ENCODE results near the gene SORCS2.
A peak's percentile ranks its signal among the peaks of the same experiment; 100 is the strongest.

SORCS2 gene

DNA sequence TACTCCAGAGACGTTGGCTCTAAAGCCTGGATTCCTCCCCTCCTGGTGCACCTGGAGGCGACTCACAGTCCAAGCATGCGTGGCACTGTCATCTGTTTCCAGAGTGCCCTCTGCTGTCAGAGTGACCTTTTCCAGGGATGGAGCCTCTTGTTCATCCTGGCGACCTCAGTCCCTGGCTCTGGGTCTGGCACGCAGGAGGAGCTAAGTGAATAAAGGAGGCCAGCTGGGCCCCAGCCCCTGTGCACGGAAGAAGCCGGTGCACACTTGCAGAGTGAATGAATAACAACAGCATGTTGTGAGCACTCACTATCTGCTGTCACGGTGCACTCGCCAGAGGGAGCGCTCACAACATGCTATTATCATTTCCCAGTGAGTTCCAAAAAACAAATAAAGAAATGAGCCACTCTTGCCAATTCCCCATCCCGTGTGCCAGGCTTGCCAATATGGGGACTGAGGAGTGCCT is 270.2 kb downstream of the SORCS2 start:
- peak; percentile 83 for DNase-seq

DNA sequence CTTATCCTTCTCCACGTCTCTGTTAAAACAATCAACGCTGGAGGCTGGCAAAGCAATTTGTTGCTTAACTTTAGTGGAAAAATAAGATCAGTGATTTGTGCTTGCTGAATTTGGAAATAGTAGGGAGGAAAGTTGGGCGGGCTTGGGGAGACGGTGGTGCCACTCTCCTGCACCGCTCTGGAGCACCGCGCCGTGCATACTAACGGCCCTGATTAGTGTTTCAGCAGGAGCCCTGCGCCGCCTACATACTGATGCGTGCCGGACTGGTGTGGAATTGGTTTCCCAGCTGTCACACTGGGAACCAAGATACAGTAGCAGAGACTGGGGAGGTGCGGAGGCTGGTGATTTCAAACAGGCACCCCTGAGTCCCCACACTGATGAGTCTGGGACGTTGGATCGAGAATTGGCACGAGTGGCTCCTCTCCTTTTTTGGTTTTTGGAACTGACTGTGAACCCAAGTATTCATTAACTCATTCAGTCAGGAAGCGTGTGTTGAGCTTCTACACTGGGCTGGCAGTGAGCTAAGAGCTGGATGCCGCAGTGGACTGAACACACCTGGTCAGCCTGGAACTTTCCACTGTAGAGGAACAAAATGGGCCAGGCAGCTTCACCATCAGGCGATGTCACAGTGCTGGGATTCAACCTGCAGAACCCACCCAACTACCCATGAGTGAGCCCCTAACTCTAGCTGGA is 271.4 kb downstream of the SORCS2 start:
- no peak for DNase-seq

DNA sequence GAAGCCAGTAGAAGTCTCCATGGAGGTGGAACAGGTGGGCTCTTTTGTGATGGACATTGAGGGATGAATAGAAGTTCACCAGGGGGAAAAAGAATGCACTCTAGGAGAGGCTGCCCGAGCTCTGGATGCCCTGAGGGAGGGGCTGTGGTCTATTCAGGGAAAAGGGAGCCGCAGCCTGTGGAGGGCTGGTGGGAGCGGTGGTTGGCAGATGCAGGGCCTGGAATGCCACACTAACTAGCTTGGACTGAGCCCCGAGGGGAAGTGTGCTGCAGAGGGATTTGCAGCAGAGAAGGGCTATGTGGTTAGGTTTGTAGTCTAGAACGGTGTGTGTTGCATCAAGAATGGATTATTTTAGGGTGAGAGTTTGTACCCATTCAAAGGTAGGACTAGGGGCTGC is 271.9 kb downstream of the SORCS2 start:
- no peak for DNase-seq

DNA sequence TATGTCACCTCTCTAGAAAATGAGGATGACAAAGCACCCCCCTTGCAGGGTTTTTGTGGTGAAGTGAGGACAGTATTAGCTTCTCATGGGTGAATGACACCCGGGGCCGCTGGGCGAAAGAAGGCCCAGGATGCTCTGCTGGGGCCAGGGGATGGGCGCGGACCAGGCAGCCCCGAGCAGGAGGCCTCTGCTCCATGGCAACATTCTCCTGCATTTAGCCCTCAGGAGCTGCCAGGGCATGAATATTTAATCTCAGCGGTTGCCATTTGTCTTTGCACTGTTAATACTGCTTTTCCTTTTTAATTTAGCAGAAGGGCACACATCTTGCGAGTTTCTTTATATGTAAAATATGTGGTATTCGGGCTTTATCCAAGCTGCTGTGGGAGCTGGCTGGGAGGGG is 272.7 kb downstream of the SORCS2 start:
- no peak for DNase-seq

DNA sequence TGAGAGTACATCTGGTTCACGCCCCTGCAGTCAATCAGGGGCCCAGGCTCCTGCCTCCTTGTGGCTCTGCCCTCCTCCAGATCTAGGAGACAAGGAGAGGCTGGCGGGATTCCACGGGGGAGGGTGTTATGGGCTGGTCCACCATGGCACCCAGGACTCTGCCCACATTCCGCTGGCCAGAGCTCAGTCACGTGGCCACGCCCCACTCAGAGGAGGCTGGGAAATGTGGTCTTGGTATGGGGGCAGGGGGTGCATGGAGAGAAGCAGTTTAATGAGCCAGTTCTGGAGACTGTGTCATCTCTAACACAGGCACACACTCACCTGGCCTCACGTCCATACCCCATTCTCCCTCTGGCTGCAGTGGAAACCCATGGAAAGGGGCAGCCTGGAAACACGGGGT is 273.9 kb downstream of the SORCS2 start:
- DNase-seq = no peak

GRCh38 chr4:7466904-7467303 is 274.6 kb downstream of the SORCS2 start:
- no peak for DNase-seq

- no peak for DNase-seq
Observed at GRCh38 chr4:7467471-7467870, 275.1 kb downstream of the SORCS2 start.

GRCh38 chr4:7469023-7469422 is 276.7 kb downstream of the SORCS2 start:
- no peak for DNase-seq

DNA sequence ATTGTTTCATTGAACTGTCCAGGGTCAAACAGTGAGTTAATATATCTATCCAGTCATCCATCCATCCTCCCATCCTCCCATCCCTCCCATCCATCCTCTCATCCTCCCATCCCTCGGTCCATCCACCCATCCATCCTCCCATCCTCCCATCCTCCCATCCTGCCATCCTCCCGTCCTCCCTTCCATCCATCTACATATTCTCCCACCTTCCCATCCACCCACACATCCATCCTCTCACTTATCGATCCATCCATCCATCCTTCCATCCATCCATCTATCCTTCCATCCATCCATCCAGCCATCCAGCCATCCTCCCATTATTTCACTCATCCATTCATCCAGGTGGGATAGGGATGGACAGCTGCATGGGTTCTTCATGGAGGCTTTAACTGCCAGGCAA is 277.8 kb downstream of the SORCS2 start:
- no peak for DNase-seq

DNA sequence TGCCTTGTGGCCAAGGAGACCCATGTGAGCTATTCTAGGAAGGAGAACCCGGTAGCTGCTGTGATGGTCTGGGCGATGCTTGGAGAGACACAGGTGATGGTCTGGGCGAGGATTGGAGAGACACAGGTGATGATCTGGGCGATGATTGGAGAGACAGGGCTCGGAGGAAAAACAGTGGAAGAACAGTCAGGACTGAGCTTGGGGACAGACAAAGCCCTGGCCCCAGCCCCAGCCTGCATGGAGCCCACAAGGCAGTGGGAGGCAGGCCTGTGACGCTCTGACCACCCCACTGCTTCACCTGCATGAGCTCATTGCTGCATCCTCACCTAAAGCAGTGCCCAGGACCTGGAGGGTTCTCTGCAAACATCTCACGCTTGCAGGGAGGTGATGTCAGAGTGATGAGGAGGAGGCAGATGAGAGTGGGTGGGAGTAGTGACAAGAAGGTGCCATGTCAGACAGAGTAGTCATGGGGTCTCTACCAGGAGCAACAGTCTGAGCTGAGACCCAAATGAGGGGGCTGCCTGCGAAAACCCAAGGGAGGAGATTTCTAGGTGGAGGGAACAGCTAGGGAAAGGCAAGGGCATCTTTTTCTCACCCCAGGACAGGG is 278.3 kb downstream of the SORCS2 start:
- no peak for DNase-seq

GRCh38 chr4:7472442-7473013 is 280.2 kb downstream of the SORCS2 start:
- no peak for DNase-seq

- no peak for DNase-seq
Observed at GRCh38 chr4:7473081-7473480, 280.7 kb downstream of the SORCS2 start.

DNA sequence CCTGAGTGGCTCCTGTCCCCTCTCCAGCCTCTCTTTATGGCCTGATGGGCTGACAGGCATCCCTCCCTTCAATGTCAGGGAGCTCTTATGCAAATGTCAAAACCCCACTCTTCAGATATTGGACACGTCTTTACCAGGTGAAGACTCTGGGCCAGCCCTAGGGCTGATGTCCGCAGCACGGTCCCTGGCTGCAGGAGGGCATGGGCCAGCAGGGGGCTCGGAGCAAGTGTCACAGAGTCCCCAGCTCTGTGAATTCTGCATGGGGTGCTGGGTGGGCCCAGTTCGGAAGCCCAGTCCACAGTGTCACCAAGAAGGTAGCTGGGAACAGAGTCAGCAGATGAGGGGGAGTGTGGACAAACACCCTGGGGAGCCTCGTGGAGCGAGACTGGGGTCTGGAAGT is 282.0 kb downstream of the SORCS2 start:
- no peak for DNase-seq

DNA sequence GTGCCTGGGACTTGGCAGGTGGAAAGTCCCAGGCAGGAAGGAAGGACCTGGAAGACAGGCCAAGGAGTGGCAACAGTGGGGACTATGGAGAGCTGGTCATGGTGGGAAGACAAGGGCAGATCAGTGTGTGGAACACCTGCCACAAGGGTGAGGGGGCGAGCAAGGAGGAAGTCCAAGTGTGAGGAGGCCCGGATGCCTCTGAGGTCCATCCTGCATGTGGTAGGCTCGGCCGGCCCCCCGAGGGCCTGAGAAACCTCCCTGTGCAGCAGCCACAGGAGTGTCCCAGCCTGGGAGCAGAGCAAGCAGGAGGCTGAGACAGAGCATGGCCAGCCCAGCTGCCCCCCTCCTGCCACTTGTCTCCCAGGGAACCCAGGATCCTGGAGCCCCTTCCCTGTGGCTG is 282.9 kb downstream of the SORCS2 start:
- DNase-seq = no peak

DNA sequence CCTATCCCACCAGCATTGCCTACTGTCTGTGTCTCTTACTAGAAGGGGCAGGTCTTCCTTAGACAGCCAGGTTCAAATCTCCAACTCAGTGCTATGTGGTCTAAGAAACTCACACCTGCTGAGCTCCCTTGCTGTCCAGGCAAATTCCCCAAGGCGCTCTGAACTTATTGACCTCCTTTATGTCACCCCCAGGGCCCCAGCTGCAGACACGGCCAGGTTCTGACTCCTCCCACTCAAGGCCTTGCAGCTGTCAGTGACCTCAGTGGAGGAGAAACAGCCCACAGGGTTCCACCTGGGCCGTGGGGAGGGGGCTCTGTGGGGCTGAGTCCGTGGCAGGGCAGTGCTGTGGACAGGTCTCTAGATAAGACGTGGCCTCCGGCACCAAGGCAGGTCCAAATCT is 284.5 kb downstream of the SORCS2 start:
- no peak for DNase-seq

DNA sequence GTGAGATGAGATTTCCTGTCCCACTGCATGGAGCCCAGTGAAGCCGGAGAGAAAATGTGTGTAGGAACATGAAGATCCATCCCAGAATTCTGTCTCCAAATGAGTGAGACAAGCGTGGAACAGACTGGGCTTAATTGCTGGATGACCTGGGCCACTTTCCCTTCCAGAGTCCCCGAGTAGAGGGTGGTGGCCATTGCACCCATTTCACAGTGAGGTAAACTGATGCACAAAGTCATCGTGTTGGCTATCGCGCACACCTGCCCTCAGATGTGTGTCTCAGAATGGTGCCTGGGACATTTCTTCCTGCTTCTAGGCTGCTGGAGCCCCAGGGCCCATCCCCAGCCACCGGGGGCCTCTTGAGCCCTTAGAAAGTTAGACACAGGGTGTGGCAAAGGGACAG is 285.4 kb downstream of the SORCS2 start:
- no peak for DNase-seq

DNA sequence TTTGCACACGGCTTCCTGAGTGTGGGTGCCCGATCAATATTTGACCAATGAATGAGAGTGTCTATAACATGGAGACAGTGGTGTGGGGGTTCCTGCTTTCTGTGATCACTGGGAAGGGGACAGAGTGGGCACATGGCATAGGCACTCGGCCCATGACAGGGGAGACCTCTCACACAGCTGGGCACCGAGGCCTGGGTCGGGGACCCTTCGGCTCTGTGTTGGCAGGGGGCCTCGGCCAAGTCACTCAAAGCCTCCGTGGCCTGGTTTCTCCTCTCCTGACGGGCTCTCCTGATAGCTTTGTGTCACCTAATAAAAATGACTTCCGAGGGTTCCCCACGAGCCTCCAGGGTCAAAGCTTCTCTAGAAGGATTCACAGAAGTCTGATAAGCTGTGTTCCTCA is 286.3 kb downstream of the SORCS2 start:
- no peak for DNase-seq

DNA sequence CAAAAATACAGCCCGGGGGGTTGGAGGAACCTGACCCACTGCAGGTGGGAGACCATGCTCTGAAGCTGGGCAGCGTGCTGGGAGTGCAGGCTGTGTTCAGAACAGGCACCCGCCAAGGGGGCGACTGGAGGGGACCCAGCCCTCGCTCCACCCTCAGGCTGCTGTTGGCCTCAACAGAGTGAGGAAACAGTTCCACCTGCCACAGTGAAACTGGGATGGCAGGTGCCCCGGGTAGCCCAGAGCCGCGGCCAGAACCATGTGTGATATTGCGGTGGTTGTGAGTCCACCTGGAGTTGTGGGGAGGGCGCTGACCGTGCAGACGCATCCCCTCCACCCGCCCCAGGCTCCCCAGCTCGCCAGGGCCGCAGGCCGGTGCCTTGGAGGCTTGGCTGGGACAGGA is 288.1 kb downstream of the SORCS2 start:
- no peak for DNase-seq

DNA sequence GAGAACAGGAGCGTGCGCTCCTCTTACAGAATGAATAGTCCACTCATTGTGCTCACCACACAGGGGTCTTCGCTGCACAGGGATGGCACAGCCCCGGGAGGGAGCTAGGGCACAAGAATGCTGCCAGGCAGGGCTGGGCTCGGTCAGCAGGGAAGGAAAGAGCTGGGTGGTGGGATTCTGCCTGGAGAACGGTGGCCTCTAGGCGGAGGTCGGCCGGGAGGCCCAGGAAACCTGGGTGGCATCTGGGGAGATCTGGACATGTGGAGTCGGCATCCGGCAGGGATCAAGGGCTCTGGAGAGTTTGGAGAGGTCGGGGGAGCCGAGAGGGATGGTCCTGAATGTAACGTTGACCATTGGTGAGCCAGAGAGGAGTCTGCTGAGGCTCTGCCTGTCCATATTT is 288.9 kb downstream of the SORCS2 start:
- no peak for DNase-seq

GRCh38 chr4:7485096-7485495 is 292.8 kb downstream of the SORCS2 start:
- DNase-seq = no peak

- DNase-seq = no peak
Observed at GRCh38 chr4:7486101-7486500, 293.8 kb downstream of the SORCS2 start.

DNA sequence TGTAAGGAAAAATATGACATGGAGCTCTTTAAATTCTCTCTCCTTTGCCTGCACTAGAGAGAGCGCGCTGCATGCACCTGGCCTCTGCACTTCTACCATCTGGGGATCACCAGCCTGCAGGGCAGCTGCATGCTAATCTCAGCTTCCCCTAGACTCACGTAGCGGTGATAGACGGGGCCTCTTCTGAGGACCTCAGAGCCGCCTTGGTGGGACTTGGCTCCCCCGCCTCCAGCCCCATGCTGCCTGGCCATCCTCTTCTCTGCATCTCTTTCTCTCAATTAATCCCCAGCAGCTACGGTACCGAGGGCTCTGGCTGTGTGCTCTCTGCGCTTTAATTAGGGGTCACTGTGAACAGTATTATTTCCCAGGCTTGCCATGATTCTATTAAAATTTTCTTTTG is 295.2 kb downstream of the SORCS2 start:
- peak; percentile 12 for DNase-seq

GRCh38 chr4:7487998-7488671 is 295.8 kb downstream of the SORCS2 start:
- no peak for DNase-seq

DNA sequence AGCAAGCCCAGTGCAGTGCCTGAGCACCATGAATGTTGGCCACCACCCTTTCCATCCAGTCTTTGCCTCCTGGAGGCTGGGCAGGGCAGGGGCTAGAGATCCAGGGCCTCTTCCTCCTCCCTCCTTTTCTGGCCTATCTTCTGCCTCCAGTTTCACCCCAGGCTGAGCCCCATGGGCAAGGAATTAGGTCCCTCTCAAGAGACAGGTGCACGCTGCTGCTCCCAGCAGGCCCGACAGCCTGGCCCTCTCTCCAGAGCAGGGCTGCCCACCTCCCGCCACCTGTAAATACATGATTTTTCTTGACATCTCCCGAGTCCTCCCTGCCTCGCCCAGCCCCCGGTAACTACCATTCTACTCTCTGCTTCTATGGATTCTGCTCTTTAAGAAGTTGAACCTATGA is 299.6 kb downstream of the SORCS2 start:
- DNase-seq = no peak

All from DMS53 (cell line).